Breast epithelium (tissue), 3 donors: ENCODE results near the gene AKT1S1.

Experiments
- POLR2A ChIP-seq: fragments of 450-650 bp; IDR thresholded peaks from one replicate; pipeline ENCODE4 v1.6.1; 2016; ENCODE audit warnings: antibody characterized with exemption, mild to moderate bottlenecking, moderate library complexity
- TF ChIP-seq, protein P1 (sequence below), 3 donors: fragments of 450-650 bp; IDR thresholded peaks; one replicate each; pipeline ENCODE4 v1.5.1; 2016 to 2017; ENCODE audit warnings: antibody characterized with exemption in 3 of 3, mild to moderate bottlenecking in 3 of 3, moderate library complexity in 3 of 3

DNA sequence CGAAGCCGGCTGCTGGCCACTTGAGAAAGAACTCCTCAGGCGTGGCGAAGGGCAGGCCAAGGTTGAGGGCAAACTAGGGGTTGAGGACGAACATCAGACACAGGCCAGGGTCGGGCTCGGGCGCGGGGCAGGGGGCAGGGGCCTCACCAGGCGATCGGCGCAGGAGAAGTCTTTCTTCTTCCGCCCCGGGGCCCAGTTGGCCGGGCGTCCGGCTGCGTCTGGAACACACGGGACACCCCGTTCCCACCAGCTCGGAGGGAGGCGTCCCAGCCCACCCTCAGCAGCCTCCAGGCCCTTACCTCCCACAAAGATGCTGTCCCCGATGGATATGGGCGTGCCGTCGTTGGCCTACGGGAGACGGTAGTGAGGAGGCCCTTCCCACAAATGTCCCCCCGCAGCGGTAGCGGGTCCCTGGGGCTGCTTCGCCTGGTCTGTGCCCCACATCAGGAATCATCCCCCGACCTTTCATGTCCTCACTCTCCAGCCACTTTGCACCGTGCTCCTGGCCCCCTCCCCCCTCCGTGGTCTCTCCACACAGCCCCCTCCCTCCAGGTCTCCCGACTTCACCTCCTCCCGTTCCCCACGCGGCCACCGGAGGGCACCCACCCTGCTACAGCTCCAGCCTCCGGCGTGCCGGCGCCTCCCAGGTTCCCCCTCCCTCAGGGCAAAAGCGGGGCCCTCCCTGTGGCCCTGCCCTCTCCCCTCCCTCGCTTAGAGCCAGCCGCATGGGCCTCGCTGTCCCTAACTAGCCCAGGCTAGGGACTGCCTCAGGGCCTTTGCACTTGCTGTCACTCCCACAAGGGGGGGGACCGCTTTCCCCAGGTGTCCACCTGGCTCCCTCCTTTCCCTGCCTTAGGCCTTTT, 14.5 kb downstream of the AKT1S1 start:
- TF ChIP-seq, protein P1, sequence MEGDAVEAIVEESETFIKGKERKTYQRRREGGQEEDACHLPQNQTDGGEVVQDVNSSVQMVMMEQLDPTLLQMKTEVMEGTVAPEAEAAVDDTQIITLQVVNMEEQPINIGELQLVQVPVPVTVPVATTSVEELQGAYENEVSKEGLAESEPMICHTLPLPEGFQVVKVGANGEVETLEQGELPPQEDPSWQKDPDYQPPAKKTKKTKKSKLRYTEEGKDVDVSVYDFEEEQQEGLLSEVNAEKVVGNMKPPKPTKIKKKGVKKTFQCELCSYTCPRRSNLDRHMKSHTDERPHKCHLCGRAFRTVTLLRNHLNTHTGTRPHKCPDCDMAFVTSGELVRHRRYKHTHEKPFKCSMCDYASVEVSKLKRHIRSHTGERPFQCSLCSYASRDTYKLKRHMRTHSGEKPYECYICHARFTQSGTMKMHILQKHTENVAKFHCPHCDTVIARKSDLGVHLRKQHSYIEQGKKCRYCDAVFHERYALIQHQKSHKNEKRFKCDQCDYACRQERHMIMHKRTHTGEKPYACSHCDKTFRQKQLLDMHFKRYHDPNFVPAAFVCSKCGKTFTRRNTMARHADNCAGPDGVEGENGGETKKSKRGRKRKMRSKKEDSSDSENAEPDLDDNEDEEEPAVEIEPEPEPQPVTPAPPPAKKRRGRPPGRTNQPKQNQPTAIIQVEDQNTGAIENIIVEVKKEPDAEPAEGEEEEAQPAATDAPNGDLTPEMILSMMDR (IDR thresholded peaks at IDR 0.05) = no peak
- TF ChIP-seq POLR2A = no peak
